Type B pancreatic cell (in vitro differentiated cells): ENCODE measurements around the gene USP35. TPM values are rescaled to one million over a fixed set of nuclear protein-coding genes. Genes with fewer than 3 reads are reported as not detected.

Experiments used
- DNase-seq: peaks from one replicate; pipeline ENCODE4 v3.0.0; 2021; ENCODE audit warnings: mixed read lengths; ENCODE audit not compliant: unreplicated experiment; ENCODE audit errors: extremely low spot score
- H3K27ac Mint-ChIP-seq: 2 replicates; pipeline ENCODE4 v1.8.0; 2021; ENCODE audit warnings: mild to moderate bottlenecking, mixed read lengths
- H3K27me3 Mint-ChIP-seq: 2 replicates; pipeline ENCODE4 v1.8.0; 2021; ENCODE audit warnings: mixed read lengths
- H3K36me3 Mint-ChIP-seq: 2 replicates; pipeline ENCODE4 v1.8.0; 2021; ENCODE audit warnings: mixed read lengths
- H3K4me1 Mint-ChIP-seq: one replicate; pipeline ENCODE4 v1.8.0; 2021; ENCODE audit warnings: mixed read lengths; ENCODE audit not compliant: unreplicated experiment
- H3K4me3 Mint-ChIP-seq: 2 replicates; pipeline ENCODE4 v1.8.0; 2021; ENCODE audit warnings: mild to moderate bottlenecking, mixed read lengths
- H3K9me3 Mint-ChIP-seq: 2 replicates; pipeline ENCODE4 v1.8.0; 2021; ENCODE audit warnings: mixed read lengths
- CTCF ChIP-seq: fragments of 200-600 bp; sonication (generic); conservative IDR thresholded peaks from 2 replicates; pipeline ENCODE4 v1.5.0; 2021; ENCODE audit warnings: antibody characterized with exemption, mild to moderate bottlenecking
- total RNA-seq: library from RNA; stranded (reverse); gene quantifications from 2 replicates; pipeline ENCODE4 v1.2.1, GENCODE V29; 2021; ENCODE audit warnings: low replicate concordance

The USP35 gene
- total RNA-seq, 1 donor from 2014 or later: 9.7 TPM

GRCh38 chr11:78147807-78148206 lies 40.9 kb upstream of the USP35 start:
- Mint-ChIP-seq H3K4me3 (no peak overlapping the region), H3K27me3 (no peaks in the 10 kb centered on the region), H3K36me3 (peaks cover 4% of the 10 kb centered on the region), H3K4me1 (peaks cover 17% of the 10 kb centered on the region), H3K9me3 (no peaks in the 10 kb centered on the region), H3K27ac (peak overlapping the region; percentile 78)
- no peak for TF ChIP-seq CTCF
- DNase-seq: no peak

GRCh38 chr11:78149646-78150045 lies 39.1 kb upstream of the USP35 start:
- Mint-ChIP-seq H3K27me3 (no peaks in the 10 kb centered on the region), H3K9me3 (no peaks in the 10 kb centered on the region), H3K36me3 (peaks cover 3% of the 10 kb centered on the region), H3K27ac (no peak overlapping the region), H3K4me1 (peaks cover 13% of the 10 kb centered on the region), H3K4me3 (no peak overlapping the region)
- no peak for TF ChIP-seq CTCF
- DNase-seq: no peak

GRCh38 chr11:78150346-78150745 lies 38.4 kb upstream of the USP35 start:
- Mint-ChIP-seq H3K4me1 (peaks cover 13% of the 10 kb centered on the region), H3K27ac (peak overlapping the region; percentile 15), H3K36me3 (peaks cover 3% of the 10 kb centered on the region), H3K9me3 (no peaks in the 10 kb centered on the region), H3K4me3 (no peak overlapping the region), H3K27me3 (no peaks in the 10 kb centered on the region)
- DNase-seq: no peak
- TF ChIP-seq CTCF: no peak

- no peak for TF ChIP-seq CTCF
- Mint-ChIP-seq H3K9me3 (no peaks in the 10 kb centered on the region), H3K27ac (peak overlapping the region; percentile 15), H3K4me3 (no peak overlapping the region), H3K27me3 (no peaks in the 10 kb centered on the region), H3K4me1 (peaks cover 13% of the 10 kb centered on the region), H3K36me3 (peaks cover 3% of the 10 kb centered on the region)
- no peak for DNase-seq
Measured at GRCh38 chr11:78150754-78151153, 38.0 kb upstream of the USP35 start.

- Mint-ChIP-seq H3K36me3 (peaks cover 3% of the 10 kb centered on the region), H3K27ac (no peak overlapping the region), H3K4me1 (peaks cover 19% of the 10 kb centered on the region), H3K27me3 (no peaks in the 10 kb centered on the region), H3K4me3 (no peak overlapping the region), H3K9me3 (no peaks in the 10 kb centered on the region)
- no peak for DNase-seq
- no peak for TF ChIP-seq CTCF
Measured at GRCh38 chr11:78151804-78152203, 36.9 kb upstream of the USP35 start.
